Measurements from ENCODE around the gene KNSTRN.

The KNSTRN gene

GRCh38 chr15:40382580-40383456 is at the start of gene KNSTRN:
Gene KNSTRN (plus strand): TSS chr15:40382721. CDS start chr15:40382836, 115 bp downstream.
- peak; percentile 93 for DNase-seq (ENCODE audit: low read depth)

GRCh38 chr15:40333922-40334492 is 48.5 kb upstream of the KNSTRN start:
- DNase-seq (ENCODE audit: low read depth): peak; percentile 86

- no peak for DNase-seq (ENCODE audit: low read depth)
Observed at GRCh38 chr15:40334541-40334940, 48.0 kb upstream of the KNSTRN start.

GRCh38 chr15:40334941-40335795 is 47.4 kb upstream of the KNSTRN start:
- no peak for DNase-seq (ENCODE audit: low read depth)

GRCh38 chr15:40335938-40336743 is 46.4 kb upstream of the KNSTRN start:
- no peak for DNase-seq (ENCODE audit: low read depth)

DNA sequence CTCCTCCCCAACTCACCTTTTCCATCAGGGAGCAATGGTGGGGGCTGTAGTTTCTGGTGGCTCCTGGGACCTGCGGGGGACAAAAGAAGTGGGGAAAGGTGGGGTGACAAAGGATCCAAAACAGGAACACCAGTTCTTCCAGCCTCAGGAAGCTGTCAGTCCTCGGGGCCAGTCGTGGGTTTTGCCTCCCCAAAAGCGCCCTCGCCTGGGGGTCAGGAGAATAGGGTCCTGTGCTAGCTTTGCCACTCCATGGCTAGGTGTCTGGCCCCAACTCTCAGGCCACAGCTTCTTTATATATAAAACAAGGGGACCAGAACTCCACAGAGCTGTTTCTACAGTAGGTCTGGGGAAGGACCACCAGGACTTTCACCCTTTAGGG is 45.8 kb upstream of the KNSTRN start:
- DNase-seq (ENCODE audit: low read depth): no peak

DNA sequence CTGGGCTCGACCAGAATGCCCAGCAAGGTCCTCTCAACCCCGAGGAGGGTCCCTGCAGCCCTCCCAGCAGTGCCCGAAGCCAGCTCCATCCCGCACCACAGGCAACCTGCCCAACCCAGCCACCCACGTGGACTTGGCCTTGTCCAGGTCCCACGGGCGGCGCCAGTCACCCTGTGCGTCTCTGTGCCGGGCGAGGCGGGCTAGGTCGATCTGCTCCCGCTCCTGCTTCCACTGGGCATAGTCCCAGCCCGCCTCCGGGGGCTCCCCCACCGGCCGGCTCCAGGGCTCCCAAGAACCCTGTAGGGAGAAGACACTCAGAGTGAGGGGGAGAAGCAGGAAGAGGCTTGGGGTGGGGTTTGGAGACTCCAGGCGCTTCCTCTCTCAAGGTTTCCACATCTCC is 44.9 kb upstream of the KNSTRN start:
- DNase-seq (ENCODE audit: low read depth): no peak

- DNase-seq (ENCODE audit: low read depth): peak; percentile 65
Observed at GRCh38 chr15:40338041-40338657, 44.4 kb upstream of the KNSTRN start.

- DNase-seq (ENCODE audit: low read depth): peak; percentile 83
Observed at GRCh38 chr15:40338921-40339620, 43.5 kb upstream of the KNSTRN start.

- no peak for DNase-seq (ENCODE audit: low read depth)
Observed at GRCh38 chr15:40339621-40339945, 42.9 kb upstream of the KNSTRN start.

- no peak for DNase-seq (ENCODE audit: low read depth)
Observed at GRCh38 chr15:40340038-40340739, 42.3 kb upstream of the KNSTRN start.

DNA sequence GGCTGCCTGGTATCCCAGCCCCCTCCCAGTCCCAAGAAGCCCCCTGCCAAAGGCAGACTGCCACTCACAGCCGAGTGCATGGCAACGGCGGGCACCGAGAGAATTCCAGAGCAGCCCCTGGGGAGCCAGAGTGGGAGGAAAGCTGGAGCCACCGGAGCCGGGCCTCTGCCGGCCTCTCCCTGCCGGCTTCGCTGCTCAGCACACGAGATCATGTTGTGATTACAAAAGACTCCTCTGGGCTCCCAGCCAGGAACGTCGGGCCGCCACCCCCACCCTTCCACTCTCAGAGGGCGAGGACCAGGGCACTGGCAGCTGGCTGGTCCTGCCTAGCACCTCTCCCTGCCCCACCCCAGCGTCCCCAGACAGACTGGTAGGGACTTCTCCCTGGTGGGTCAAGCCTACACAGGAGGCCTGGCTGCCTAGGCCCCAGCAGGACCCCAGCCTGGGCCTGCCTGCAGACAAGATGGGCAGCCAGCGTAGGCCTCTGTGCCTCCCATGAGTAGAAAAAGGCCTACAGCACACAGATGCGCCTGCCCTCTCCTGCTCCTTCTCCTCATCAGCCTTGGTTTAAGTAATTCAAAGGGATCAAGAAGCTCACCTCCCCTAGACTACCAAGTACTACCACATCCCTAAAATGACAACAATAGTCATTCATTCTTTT is 41.7 kb upstream of the KNSTRN start, which contains the start of gene CCDC9B:
CCDC9B (minus strand) TSS at position 200 of the 661 bp plus-strand sequence; CDS start at position 80, 120 bp downstream.
- peak; percentile 86 for DNase-seq (ENCODE audit: low read depth)

- peak; percentile 57 for DNase-seq (ENCODE audit: low read depth)
Observed at GRCh38 chr15:40342416-40343320, 39.9 kb upstream of the KNSTRN start.

GRCh38 chr15:40343512-40343911 is 39.0 kb upstream of the KNSTRN start:
- DNase-seq (ENCODE audit: low read depth): peak; percentile 93

DNA sequence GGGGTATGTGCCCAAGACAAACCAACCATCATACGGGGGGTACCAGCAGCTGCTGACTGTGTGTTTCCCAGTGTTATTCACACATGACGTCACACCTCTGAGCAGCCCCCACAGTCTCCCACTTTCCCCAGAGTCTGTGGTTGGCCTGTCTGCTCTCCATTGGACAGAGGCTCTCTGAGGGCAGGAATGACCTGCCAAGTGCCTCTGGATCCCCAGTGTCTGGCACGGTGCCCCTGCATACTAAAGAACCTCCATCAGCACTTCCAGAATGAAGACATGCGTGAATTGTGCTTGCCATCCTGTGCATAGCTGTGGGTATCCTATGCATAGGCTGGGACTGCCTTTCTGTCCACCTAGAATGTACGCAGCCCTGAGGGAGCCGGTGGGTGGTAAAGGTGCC is 38.3 kb upstream of the KNSTRN start:
- DNase-seq (ENCODE audit: low read depth): no peak

DNA sequence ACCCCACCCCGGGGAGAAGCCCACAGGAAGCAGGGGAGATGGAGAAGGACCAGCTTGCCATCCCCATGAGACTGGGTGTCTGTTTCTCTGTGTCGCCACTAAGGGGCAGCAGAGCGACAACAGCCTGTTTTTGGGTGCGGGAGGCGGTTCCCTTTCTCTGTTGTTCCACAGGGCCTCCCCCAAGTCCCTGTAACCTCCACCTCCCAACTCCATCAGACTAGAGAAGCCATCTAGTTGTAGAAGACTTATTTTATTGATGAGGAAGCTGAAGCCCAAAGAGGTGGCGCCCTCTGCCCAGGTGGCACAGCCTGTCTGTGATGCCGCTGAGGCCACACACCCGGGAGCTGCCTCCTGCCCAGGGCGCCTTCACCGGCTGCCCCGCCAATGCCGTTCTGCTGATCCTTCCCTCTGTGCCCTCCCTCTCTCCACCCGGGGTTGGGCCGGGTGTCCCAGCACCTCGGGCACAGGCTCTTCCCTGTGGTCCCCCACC is 37.8 kb upstream of the KNSTRN start:
- peak; percentile 57 for DNase-seq (ENCODE audit: low read depth)

DNA sequence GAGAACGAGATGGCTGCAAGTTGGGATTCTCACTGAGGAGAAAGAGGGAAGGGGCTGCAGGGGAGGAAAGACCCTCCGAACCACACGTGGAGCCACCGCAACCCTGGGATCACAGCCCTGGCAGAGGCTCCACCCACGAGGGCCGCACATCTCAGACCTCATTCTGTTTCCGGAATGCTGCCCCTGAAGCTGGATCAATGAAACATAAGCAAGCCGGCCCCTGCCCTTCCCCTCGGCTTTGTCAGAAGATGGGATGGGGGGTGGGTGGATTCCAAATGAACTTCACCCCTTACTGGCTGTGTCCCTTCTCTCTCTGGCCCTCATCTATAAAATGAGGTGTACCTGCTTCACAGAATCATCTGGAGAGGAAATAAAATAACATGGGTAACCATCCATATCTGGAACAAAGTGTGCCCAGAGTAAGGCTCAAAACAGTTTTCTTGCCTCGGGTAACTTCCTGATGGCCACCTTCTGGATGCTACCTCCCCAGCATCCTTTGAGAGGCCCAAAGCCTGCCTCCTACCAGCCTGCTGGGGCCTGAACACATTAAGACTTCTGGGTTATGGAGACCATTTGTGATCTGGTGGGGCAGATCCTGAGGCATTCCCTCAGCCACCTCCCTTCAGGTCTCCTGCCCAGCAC is 37.2 kb upstream of the KNSTRN start:
- DNase-seq (ENCODE audit: low read depth): no peak

Measured in iris pigment epithelial cell (primary cell).